SK-N-SH treated with all-trans-retinoic acid at 6 μM for 48 hours (cell line): ENCODE measurements around the gene MYH3.

Experiments
- ARNTL ChIP-seq: fragments of 450-650 bp; formaldehyde crosslinking; IDR thresholded peaks from 2 replicates; pipeline ENCODE4 v1.5.0; 2020; ENCODE audit warnings: low read depth, mild to moderate bottlenecking, moderate library complexity, borderline replicate concordance
- CREB5 ChIP-seq: fragments of 250-450 bp; sonication (Bioruptor Pico); IDR thresholded peaks from 2 replicates; pipeline ENCODE4 v1.5.1; 2020; ENCODE audit warnings: low read depth, mild to moderate bottlenecking, moderate library complexity
- CSDC2 ChIP-seq: fragments of 250-450 bp; sonication (Bioruptor Pico); IDR thresholded peaks from 2 replicates; pipeline ENCODE4 v1.5.0; 2020; ENCODE audit warnings: mild to moderate bottlenecking, moderate library complexity
- ISL1 ChIP-seq: fragments of 250-450 bp; sonication (Bioruptor Pico); IDR thresholded peaks from 2 replicates; pipeline ENCODE4 v2.1.2; 2022; ENCODE audit warnings: mild to moderate bottlenecking, moderate library complexity
- SNAI2 ChIP-seq: fragments of 250-450 bp; sonication (Bioruptor Pico); IDR thresholded peaks from 2 replicates; pipeline ENCODE4 v1.5.0; 2020; ENCODE audit warnings: mild to moderate bottlenecking, moderate library complexity
- TOX ChIP-seq: fragments of 250-450 bp; sonication (Bioruptor Pico); IDR thresholded peaks from 2 replicates; pipeline ENCODE4 v1.8.0; 2021; ENCODE audit warnings: mild to moderate bottlenecking, moderate library complexity, borderline replicate concordance
- ZC3H10 ChIP-seq: fragments of 250-450 bp; sonication (Bioruptor Pico); IDR thresholded peaks from 2 replicates; pipeline ENCODE4 v1.5.1; 2021; ENCODE audit warnings: mild to moderate bottlenecking, moderate library complexity
- ZFP3 ChIP-seq: fragments of 250-450 bp; sonication (Bioruptor Pico); IDR thresholded peaks from 2 replicates; pipeline ENCODE4 v1.5.0; 2020; ENCODE audit warnings: mild to moderate bottlenecking, moderate library complexity
- ZFP30 ChIP-seq: fragments of 450-650 bp; formaldehyde crosslinking; IDR thresholded peaks from 2 replicates; pipeline ENCODE4 v1.5.0; 2022; ENCODE audit warnings: mild to moderate bottlenecking, moderate library complexity
- ZNF565 ChIP-seq: fragments of 450-650 bp; formaldehyde crosslinking; conservative IDR thresholded peaks from 2 replicates; pipeline ENCODE4 v1.5.0; 2020; ENCODE audit warnings: low read depth, mild to moderate bottlenecking, moderate library complexity
- TF ChIP-seq, protein P1 (sequence below): fragments of 250-450 bp; sonication (Bioruptor Pico); IDR thresholded peaks from 2 replicates; pipeline ENCODE4 v1.8.0; 2021; ENCODE audit warnings: low read depth, mild to moderate bottlenecking, moderate library complexity, borderline replicate concordance
- TF ChIP-seq, protein P2 (sequence below): fragments of 250-450 bp; sonication (Bioruptor Pico); IDR thresholded peaks from 2 replicates; pipeline ENCODE4 v1.8.0; 2020; ENCODE audit warnings: mild to moderate bottlenecking, moderate library complexity, borderline replicate concordance
- TF ChIP-seq, protein P3 (sequence below): fragments of 250-450 bp; sonication (Bioruptor Pico); IDR thresholded peaks from 2 replicates; pipeline ENCODE4 v1.5.1; 2021; ENCODE audit warnings: mild to moderate bottlenecking, moderate library complexity

DNA sequence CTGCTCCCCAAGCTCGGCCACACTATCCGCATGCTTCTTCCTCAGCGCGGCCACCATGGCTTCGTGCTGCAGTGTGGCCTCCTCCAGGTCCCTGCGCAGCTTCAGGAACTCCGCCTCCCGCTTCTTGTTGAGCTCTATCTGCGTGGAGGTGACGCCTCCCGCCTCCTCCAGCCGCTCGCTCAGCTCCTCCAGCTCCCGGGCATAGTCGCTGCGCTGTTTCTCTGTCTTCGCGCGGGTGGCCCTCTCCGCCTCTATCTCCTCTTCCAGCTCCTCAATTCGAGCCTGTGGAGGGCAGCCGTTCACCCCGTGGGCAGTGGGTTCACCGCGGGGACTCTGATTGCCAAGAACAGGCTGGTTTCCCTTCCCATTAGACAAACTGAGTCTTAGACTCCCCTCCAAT is 19.0 kb downstream of the MYH3 start:
- TF ChIP-seq TOX (CRISPR knock-in tag), result no peak
- TF ChIP-seq CREB5 (CRISPR knock-in tag), result no peak
- TF ChIP-seq, protein P1, sequence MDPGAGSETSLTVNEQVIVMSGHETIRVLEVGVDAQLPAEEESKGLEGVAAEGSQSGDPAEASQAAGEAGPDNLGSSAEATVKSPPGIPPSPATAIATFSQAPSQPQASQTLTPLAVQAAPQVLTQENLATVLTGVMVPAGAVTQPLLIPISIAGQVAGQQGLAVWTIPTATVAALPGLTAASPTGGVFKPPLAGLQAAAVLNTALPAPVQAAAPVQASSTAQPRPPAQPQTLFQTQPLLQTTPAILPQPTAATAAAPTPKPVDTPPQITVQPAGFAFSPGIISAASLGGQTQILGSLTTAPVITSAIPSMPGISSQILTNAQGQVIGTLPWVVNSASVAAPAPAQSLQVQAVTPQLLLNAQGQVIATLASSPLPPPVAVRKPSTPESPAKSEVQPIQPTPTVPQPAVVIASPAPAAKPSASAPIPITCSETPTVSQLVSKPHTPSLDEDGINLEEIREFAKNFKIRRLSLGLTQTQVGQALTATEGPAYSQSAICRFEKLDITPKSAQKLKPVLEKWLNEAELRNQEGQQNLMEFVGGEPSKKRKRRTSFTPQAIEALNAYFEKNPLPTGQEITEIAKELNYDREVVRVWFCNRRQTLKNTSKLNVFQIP (CRISPR knock-in tag), result no peak
- TF ChIP-seq ARNTL (CRISPR knock-in tag), result no peak
- TF ChIP-seq, protein P2, sequence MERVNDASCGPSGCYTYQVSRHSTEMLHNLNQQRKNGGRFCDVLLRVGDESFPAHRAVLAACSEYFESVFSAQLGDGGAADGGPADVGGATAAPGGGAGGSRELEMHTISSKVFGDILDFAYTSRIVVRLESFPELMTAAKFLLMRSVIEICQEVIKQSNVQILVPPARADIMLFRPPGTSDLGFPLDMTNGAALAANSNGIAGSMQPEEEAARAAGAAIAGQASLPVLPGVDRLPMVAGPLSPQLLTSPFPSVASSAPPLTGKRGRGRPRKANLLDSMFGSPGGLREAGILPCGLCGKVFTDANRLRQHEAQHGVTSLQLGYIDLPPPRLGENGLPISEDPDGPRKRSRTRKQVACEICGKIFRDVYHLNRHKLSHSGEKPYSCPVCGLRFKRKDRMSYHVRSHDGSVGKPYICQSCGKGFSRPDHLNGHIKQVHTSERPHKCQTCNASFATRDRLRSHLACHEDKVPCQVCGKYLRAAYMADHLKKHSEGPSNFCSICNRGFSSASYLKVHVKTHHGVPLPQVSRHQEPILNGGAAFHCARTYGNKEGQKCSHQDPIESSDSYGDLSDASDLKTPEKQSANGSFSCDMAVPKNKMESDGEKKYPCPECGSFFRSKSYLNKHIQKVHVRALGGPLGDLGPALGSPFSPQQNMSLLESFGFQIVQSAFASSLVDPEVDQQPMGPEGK (CRISPR knock-in tag), result no peak
- no peak for TF ChIP-seq ZNF565
- TF ChIP-seq CSDC2, result no peak
- TF ChIP-seq ZFP30 (CRISPR knock-in tag), result no peak
- TF ChIP-seq ZC3H10, result no peak
- no peak for TF ChIP-seq SNAI2
- no peak for TF ChIP-seq ZFP3 (CRISPR knock-in tag)
- TF ChIP-seq, protein P3, sequence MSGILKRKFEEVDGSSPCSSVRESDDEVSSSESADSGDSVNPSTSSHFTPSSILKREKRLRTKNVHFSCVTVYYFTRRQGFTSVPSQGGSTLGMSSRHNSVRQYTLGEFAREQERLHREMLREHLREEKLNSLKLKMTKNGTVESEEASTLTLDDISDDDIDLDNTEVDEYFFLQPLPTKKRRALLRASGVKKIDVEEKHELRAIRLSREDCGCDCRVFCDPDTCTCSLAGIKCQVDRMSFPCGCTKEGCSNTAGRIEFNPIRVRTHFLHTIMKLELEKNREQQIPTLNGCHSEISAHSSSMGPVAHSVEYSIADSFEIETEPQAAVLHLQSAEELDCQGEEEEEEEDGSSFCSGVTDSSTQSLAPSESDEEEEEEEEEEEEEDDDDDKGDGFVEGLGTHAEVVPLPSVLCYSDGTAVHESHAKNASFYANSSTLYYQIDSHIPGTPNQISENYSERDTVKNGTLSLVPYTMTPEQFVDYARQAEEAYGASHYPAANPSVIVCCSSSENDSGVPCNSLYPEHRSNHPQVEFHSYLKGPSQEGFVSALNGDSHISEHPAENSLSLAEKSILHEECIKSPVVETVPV (CRISPR knock-in tag), result no peak
- no peak for TF ChIP-seq ISL1
